Panc1 (cell line): ENCODE data around the gene MAST3. TPM values are rescaled to one million over a fixed set of nuclear protein-coding genes. Genes with fewer than 3 reads are reported as not detected.

Source experiments
- ATAC-seq: fragments of 200-7000 bp; cut with Tn5 transposase; 2 replicates; pipeline ENCODE4 v1.9.1; 2020; ENCODE audit warnings: mild to moderate bottlenecking, moderate library complexity
- BruUV-seq: library from RNA; stranded (reverse); fragments of 400-500 nt; replicated peaks from 2 replicates; lab custom pipeline; 2021; lab: Mats Ljungman, UMichigan
- CTCF ChIA-PET: fragments of 300-600 bp; sonication (Branson Sonifier 250); formaldehyde crosslinking; loops from one replicate; lab custom pipeline; 2022; ENCODE audit warnings: antibody characterized with exemption; lab: Charles Lee
- POLR2A ChIA-PET: fragments of 300-600 bp; sonication (Branson Sonifier 250); formaldehyde crosslinking; loops from one replicate; lab custom pipeline; 2022; ENCODE audit warnings: antibody characterized with exemption; lab: Charles Lee
- DNase-seq: peaks from one replicate; pipeline ENCODE4 v3.0.0-alpha.2; 2010; ENCODE audit warnings: low read depth, low spot score
- H3K27ac ChIP-seq: 2 replicates; pipeline ENCODE4 v1.5.1; 2011; ENCODE audit warnings: mild to moderate bottlenecking, low read length, inconsistent platforms
- H3K27me3 ChIP-seq: fragments of 200-500 bp; sonication (Bioruptor generic); 2 replicates; pipeline ENCODE4 v1.6.0; 2014; ENCODE audit warnings: low read length, inconsistent platforms; ENCODE audit not compliant: control insufficient read depth, insufficient read depth
- H3K36me3 ChIP-seq: fragments of 200-500 bp; sonication (Bioruptor generic); 2 replicates; pipeline ENCODE4 v1.5.1; 2014; ENCODE audit warnings: inconsistent platforms, mild to moderate bottlenecking, low read length, moderate library complexity; ENCODE audit not compliant: control insufficient read depth, insufficient read depth
- H3K4me1 ChIP-seq: 2 replicates; pipeline ENCODE4 v1.5.1; 2011; ENCODE audit warnings: inconsistent platforms, mild to moderate bottlenecking, low read length, moderate library complexity; ENCODE audit not compliant: control insufficient read depth, insufficient read depth
- H3K4me3 ChIP-seq, 2 experiments: 2 replicates each; pipeline ENCODE4 v1.5.1; 2011 to 2012; ENCODE audit warnings: low read depth in 2 of 2, low read length in 2 of 2, mild to moderate bottlenecking in 2 of 2, inconsistent platforms in 1 of 2, moderate library complexity in 1 of 2
- H3K9me3 ChIP-seq: fragments of 200-500 bp; sonication (Bioruptor generic); 2 replicates; pipeline ENCODE4 v1.5.1; 2014; ENCODE audit warnings: low read depth, mild to moderate bottlenecking, inconsistent platforms, low read length, moderate library complexity; ENCODE audit not compliant: control insufficient read depth, insufficient read depth
- CTCF ChIP-seq: fragments of 450-650 bp; IDR thresholded peaks from 2 replicates; pipeline ENCODE4 v1.5.1; 2017; ENCODE audit warnings: mild to moderate bottlenecking
- POLR2AphosphoS5 ChIP-seq: IDR thresholded peaks from 2 replicates; pipeline ENCODE4 v1.6.1; 2012; ENCODE audit warnings: mild to moderate bottlenecking, low read depth, low read length, moderate library complexity
- REST ChIP-seq, 2 experiments: IDR thresholded peaks; 2 replicates each; pipeline ENCODE4 v1.6.1; 2011 to 2012; ENCODE audit warnings: low read depth in 2 of 2, control low read depth in 1 of 2, low read length in 1 of 2, mild to moderate bottlenecking in 1 of 2, moderate library complexity in 1 of 2; ENCODE audit not compliant: insufficient read depth in 1 of 2
- SIN3A ChIP-seq: IDR thresholded peaks from 2 replicates; pipeline ENCODE4 v1.6.1; 2012; ENCODE audit warnings: low read depth, mild to moderate bottlenecking, low read length, moderate library complexity, borderline replicate concordance; ENCODE audit not compliant: insufficient read depth
- TCF7L2 ChIP-seq: IDR thresholded peaks from 2 replicates; pipeline ENCODE4 v1.6.1; 2011; ENCODE audit warnings: mild to moderate bottlenecking, low read depth, low read length, inconsistent platforms
- in situ Hi-C: cut with HindIII; loops from 2 replicates; pipeline ENCODE4 v1.10.0; 2016; ENCODE audit warnings: low sequenced_read_pairs, low pct_unique_long_range_greater_than_20kb
- intact Hi-C: fragments of 100-400 bp; cut with micrococcal nuclease; formaldehyde crosslinking; loops from one replicate; pipeline ENCODE4 v1.10.0; 2022; ENCODE audit not compliant: unreplicated experiment
- total RNA-seq: library from RNA; stranded (reverse); gene quantifications from one replicate; pipeline ENCODE4 v1.2.1, GENCODE V29; 2021; ENCODE audit not compliant: unreplicated experiment

The MAST3 gene
- total RNA-seq, 1 experiment from 2014 or later = 13.1 TPM

GRCh38 chr19:18140473-18140872 is 42.9 kb downstream of the MAST3 start:
- Histone ChIP-seq H3K4me1 (no peaks in the 10 kb centered on the region), H3K9me3 (no peaks in the 10 kb centered on the region), H3K27me3 (no peaks in the 10 kb centered on the region), H3K4me3 (no peak overlapping the region), H3K27ac (no peak overlapping the region), H3K36me3 (no peaks in the 10 kb centered on the region)
- TF ChIP-seq REST (IDR thresholded peaks at IDR 0.05; ENCODE audit: insufficient read depth in 1 of 2, low read depth in 2 of 2, low read length in 1 of 2) (no peak), POLR2AphosphoS5 (no peak), TCF7L2 (no peak), CTCF (no peak), SIN3A (no peak)
- CTCF ChIA-PET = interaction anchor here (0.6 kb wide), 1 partner anchor 37 kb away, joined by 5 read pairs; no protein-coding TSS in a partner anchor
- DNase-seq (no peak), ATAC-seq (no peak)
- intact Hi-C loops (no loop called here), in situ Hi-C loops (no loop called here)
- BruUV-seq = no TSS peak
- POLR2A ChIA-PET = interaction anchor here (0.8 kb wide), 1 partner anchor 31 kb away, joined by 5 read pairs; no protein-coding TSS in a partner anchor

GRCh38 chr19:18141031-18141430 is 43.5 kb downstream of the MAST3 start:
- H3K4me1 ChIP-seq = no peaks in the 10 kb centered on the region
- intact Hi-C loops (no loop called here), in situ Hi-C loops (no loop called here)
- H3K4me3 ChIP-seq = no peak overlapping the region
- ATAC-seq (no peak), DNase-seq (no peak)
- POLR2A ChIA-PET = interaction anchor here (0.8 kb wide), 1 partner anchor 31 kb away, joined by 5 read pairs; no protein-coding TSS in a partner anchor
- H3K27ac ChIP-seq = no peak overlapping the region
- CTCF ChIA-PET = interaction anchor here (0.6 kb wide), 2 partner anchors 31 to 69 kb away, joined by 5 to 9 read pairs; no protein-coding TSS in a partner anchor
- BruUV-seq = no TSS peak
- H3K9me3 ChIP-seq = no peaks in the 10 kb centered on the region
- no peak for TF ChIP-seq CTCF
- no peak for TF ChIP-seq POLR2AphosphoS5
- no peak for TF ChIP-seq TCF7L2
- no peak for TF ChIP-seq SIN3A
- TF ChIP-seq REST (IDR thresholded peaks at IDR 0.05; ENCODE audit: insufficient read depth in 1 of 2, low read depth in 2 of 2, low read length in 1 of 2) = no peak
- H3K27me3 ChIP-seq = no peaks in the 10 kb centered on the region
- H3K36me3 ChIP-seq = no peaks in the 10 kb centered on the region
